ENCODE results near the gene DPY19L1.
"Not testable (repeated sequence)": the region's sequence is repeated elsewhere in the genome, so short reads cannot be mapped to it uniquely, and the experiment has no call there.

Gene DPY19L1

DNA sequence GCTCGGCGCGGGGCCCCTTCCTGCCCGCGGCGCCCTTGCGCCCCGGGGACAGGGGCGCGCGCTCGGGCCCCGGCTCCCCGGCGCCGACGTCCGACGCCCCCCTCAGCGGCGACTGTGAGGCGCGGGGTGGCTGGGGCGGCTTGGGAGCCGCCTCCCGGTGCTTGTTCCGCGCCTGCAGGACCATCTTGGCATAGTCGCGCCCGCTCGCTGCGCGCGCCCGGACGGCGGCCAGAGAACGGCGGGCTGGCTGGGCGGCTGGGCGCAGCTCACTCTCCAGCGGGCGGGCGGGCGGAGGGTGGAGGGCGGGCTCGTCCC, at the start of gene DPY19L1:
DPY19L1 (minus strand) TSS at position 275 of the 315 bp plus-strand sequence; CDS start at position 184, 91 bp downstream.
- Mint-ChIP-seq H3K4me3 (peak within 1 kb of the TSS; percentile 92), H3K36me3 (no peaks in the 10 kb centered on the region), H3K27ac (peak within 1 kb of the TSS; percentile 83), H3K27me3 (no peaks in the 10 kb centered on the region), H3K4me1 (peaks cover 29% of the 10 kb centered on the region), H3K9me3 (no peaks in the 10 kb centered on the region)

DNA sequence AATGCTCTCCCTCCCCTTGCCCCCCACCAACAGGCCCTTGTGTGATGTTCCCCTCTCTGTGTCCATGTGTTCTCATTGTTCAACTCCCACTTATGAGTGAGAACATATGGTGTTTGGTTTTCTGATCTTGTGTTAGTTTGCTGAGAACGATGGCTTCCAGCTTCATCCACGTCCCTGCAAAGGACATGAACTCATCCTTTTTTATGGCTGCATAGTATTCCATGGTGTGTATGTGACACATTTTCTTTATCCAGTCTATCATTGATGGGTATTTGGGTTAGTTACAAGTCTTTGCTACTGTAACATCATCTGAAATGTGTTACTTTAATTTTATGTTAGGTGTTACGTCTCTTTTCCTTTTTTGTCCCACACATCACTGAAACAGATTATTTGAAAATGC, 42.2 kb upstream of the DPY19L1 start:
- H3K4me1 Mint-ChIP-seq, H3K36me3 Mint-ChIP-seq, H3K27me3 Mint-ChIP-seq, H3K9me3 Mint-ChIP-seq, H3K4me3 Mint-ChIP-seq: not testable (repeated sequence)
- peak overlapping the region; percentile 15 for H3K27ac Mint-ChIP-seq

DNA sequence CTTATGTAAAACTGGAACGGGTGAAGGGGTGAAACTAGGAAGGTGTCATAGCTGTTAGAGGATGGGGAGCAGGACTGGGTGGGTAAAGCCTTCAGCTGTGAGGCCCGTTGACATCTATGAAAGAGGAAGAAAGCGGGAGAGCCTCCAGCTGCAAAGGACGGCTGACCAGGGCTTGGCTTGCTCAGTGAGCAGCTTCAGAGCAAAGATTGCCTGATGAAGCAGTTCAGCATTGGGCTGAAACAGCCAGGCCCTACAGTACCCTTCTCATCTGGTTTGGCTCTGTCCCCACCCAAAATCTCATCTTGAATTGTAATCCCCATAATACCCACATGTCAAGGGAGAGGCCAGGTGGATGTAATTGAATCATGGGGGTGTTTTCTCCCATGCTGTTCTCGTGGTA, 36.7 kb upstream of the DPY19L1 start:
- not testable (repeated sequence) for H3K4me3 Mint-ChIP-seq, H3K4me1 Mint-ChIP-seq, H3K36me3 Mint-ChIP-seq, H3K27ac Mint-ChIP-seq, H3K9me3 Mint-ChIP-seq
- peaks cover 21% of the 10 kb centered on the region for H3K27me3 Mint-ChIP-seq

DNA sequence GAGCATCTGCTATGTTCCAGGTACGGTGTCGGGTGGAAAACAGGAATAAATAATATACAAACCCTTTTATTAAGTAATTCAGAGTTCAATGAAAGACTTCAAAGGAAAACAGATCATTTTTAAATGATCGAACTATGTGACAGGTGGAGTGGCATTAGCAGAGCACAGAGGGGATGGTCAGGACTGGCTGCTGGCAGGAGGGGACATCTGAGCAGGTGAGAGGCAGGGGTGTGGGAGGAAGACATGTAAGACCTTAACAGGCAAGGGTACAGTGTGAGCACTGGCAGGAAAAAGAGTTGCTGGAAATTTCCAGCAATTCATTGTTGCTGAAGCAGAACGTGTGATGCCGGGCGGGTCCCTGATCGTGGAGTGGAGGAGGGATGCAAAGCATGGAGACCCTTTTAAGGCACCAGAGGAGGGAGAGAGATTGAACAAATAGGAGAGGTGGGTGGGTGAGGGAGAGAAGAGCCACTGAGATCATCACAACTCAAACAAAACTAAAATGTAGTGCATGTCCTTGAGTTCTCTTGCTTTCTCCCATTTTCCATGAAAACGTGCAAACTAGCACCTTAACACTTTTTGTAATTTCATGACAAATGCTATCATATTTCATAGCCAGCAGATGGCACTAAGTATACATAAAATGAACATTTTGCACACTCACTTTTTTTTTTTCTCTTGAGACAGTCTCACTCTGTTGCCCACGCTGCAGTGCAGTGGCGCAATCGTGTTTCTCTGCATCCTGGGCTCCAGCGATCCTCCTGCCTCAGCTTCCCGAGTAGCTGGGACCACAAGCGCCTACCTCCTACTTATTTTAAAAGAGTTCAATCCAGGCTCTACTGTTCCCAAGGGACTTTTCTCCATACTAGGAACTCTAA, 35.9 kb upstream of the DPY19L1 start:
- H3K27ac Mint-ChIP-seq, H3K9me3 Mint-ChIP-seq, H3K36me3 Mint-ChIP-seq, H3K4me1 Mint-ChIP-seq, H3K4me3 Mint-ChIP-seq: not testable (repeated sequence)
- H3K27me3 Mint-ChIP-seq = peaks cover 26% of the 10 kb centered on the region

DNA sequence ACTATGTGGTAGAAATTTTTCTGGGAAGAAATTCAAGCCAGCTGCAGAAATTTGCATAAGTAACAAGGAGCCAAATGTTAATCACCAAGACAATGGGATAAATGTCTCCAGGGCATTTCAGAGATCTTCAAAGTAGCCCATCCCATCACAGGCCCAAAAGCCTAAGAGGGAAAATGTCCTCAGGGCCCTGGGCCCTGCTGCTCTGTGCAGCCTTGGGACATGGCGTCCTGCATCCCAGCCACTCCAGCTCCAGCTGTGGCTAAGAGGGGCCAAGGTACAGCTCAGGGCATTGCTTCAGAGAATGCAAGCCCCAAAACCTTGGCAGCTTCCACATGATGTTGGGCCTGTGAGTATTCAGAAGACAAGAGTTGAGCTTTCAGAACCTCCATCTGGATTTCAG, 31.8 kb upstream of the DPY19L1 start:
- H3K4me1 Mint-ChIP-seq, H3K9me3 Mint-ChIP-seq, H3K27ac Mint-ChIP-seq, H3K4me3 Mint-ChIP-seq, H3K36me3 Mint-ChIP-seq: not testable (repeated sequence)
- H3K27me3 Mint-ChIP-seq = peaks cover 24% of the 10 kb centered on the region

DNA sequence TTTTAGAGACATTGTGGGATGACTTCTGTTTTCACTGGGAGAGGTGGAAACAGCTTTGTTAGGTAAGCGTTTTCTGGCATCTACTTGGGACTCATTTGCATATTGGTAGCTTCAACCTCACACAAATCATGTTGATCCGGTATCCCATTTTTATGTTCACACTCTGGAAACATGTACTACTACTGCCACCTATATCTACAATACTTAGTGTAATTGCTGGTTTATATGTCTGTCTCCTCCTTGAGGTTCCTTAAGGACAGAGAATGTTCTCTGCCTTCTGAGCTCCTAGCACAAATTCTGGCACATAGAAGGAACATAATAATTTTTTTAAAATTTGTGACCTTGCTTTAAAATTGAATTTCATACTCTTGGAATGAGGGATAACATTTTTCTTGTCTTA, 28.1 kb upstream of the DPY19L1 start:
- H3K27ac Mint-ChIP-seq, H3K36me3 Mint-ChIP-seq, H3K4me3 Mint-ChIP-seq, H3K9me3 Mint-ChIP-seq, H3K4me1 Mint-ChIP-seq: not testable (repeated sequence)
- H3K27me3 Mint-ChIP-seq = peaks cover 10% of the 10 kb centered on the region

DNA sequence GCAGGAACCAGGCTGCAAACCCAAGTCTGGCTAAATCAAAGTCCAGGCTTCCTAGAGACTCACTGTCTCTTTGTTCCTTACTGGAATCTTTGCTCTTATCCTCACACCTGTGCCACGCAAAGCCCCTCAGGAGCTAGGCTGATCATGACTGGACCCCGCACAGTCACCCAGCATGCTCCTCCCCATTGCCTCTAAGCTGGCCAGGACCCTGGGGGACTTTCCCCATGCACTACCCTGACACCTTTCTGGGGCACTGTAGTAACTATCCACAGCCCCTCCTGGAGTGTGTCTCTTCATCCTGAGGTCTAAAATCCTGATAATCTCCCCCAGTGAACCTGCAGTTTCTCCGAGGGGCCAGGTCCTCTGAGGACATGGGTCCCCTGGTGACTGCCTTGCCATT, 21.3 kb upstream of the DPY19L1 start:
- H3K27ac Mint-ChIP-seq, H3K4me3 Mint-ChIP-seq, H3K4me1 Mint-ChIP-seq, H3K9me3 Mint-ChIP-seq, H3K36me3 Mint-ChIP-seq, H3K27me3 Mint-ChIP-seq: not testable (repeated sequence)

DNA sequence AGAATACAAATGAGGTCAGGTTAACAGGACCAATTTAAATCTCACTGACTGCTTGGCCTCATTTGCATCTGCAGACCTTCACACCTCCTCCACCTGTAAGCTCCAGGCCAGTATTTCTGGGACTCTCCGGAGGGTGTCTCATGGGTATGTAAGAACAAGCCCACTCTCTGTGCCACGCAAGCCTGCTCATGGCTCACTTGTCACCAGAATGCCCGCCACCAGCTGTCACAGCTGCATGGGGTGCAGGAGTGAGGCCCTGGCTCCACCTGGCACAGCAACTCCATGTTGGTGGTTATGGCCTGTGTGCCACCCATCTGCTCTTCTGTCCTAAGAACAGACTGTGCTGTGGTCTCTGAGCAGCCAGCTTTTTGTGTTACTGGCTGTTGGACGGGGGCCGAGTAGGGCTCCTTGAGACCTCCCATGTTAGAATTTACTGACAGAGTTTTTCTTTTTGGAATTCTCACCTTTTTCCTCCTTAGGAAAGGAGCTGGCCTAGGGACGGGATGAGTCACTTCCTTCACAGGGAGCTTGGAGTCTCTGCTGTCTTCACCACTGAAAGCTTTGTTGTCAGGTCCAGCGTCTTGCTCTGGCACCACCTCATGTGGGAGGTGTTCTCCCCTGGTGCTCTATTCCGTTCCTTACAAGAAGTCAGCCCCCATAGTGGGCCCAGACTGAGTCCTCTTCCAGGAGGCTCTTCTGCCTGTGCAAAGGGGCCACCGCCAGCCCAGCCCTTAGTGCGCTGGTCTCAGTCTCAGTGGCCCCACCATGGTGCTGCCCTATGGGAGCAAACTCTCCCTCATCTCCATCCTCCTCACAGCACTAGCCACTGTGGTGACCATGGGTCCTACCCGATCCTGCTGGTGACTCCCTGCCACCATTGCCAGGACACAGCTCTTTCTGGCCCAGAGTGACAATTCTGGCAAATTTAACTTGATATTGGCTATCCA, 20.5 kb upstream of the DPY19L1 start:
- not testable (repeated sequence) for H3K36me3 Mint-ChIP-seq, H3K27me3 Mint-ChIP-seq, H3K4me3 Mint-ChIP-seq, H3K27ac Mint-ChIP-seq, H3K9me3 Mint-ChIP-seq, H3K4me1 Mint-ChIP-seq

DNA sequence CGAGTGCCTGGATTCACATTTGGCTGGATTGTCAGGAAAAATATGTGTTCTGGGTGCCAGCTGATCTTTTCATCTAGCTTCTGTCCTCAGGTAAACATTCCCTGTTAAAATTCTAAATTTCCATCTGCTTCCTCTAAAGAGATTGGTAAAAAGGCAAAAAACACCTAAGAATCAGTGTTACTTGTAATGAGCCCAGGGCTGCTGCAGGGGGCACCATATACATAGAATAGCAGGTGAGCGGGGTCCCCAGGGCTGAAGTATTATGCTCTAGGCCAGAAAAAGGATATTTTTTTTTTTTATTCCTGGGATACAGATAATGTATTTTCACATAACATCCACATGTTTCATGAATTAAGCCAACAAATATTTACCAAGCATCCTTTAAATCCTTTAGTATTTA, 18.4 kb upstream of the DPY19L1 start:
- H3K27me3 Mint-ChIP-seq, H3K4me1 Mint-ChIP-seq, H3K27ac Mint-ChIP-seq, H3K9me3 Mint-ChIP-seq, H3K4me3 Mint-ChIP-seq, H3K36me3 Mint-ChIP-seq: not testable (repeated sequence)

DNA sequence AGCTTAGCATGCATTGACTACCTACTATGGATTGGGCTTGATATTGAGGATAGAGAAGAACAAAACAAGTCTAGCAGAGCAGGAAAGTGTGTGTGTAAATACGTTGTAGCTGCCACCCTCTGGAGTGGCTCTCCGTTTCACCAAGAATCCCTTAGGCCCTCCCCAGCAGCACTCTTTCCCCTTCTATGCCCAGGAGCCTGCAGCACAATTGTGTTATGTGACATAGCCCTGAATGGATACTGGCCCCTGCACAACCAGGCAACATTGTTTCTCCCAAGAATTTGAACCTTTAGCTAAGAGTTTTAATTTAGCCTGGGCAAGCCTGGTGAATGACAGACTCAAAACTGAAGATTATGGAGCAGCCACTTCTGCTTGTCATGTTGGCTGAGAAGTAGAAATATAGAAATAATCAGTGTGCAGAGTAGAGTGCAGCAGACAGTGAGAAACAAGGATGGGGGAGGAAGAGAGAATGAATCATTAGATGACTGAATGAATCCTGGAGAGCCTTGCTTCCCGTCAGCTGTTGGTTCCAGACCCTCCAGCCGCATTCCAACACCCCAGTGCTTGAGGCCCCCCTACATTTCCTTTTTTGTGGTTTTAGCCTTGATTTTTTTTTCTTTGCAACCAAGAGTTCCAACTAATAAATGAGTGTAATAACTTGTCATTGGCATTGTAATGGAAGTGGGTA, 16.3 kb upstream of the DPY19L1 start:
- not testable (repeated sequence) for H3K4me3 Mint-ChIP-seq, H3K4me1 Mint-ChIP-seq, H3K27me3 Mint-ChIP-seq, H3K27ac Mint-ChIP-seq, H3K9me3 Mint-ChIP-seq, H3K36me3 Mint-ChIP-seq

DNA sequence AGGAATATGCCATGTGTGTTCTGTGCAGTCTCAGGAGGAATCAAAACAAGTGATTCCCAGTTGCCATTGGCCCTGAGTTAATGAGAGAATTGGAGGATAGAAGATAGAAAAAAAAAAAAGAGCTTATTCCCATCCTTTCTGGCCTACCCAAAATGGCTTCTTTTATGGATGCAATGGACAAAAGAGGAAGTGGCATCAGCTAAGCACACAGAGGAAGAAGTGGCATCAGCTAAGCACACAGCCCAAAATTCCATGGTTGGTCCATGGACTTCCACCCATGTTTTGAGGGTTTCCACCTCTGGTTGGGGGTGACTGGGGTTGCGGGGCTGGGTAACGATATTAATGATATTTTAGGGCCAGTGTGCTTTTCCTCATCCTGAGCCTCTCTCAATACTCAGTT, 11.1 kb upstream of the DPY19L1 start:
- H3K4me1 Mint-ChIP-seq, H3K4me3 Mint-ChIP-seq, H3K27ac Mint-ChIP-seq, H3K27me3 Mint-ChIP-seq, H3K36me3 Mint-ChIP-seq, H3K9me3 Mint-ChIP-seq: not testable (repeated sequence)

DNA sequence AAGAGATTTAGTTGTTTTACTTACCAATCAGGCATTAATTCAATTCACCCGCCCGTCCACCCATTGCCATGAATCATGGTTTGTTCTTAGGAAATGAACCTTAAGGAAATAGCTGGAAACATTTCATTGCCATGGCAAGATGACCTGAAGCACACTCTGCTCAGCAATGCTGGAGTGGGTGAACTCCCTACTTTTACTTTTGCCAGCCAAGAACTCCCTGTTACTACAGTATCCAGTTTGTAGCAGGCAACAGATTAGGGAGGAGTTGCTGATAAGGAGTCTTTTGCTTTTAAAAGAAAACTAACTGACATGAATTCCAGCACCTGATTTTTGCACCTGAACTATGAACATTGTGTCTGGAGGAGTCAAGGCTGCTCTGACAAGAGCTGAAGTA, 10.6 kb upstream of the DPY19L1 start:
- not testable (repeated sequence) for H3K4me3 Mint-ChIP-seq, H3K36me3 Mint-ChIP-seq, H3K4me1 Mint-ChIP-seq, H3K27me3 Mint-ChIP-seq, H3K9me3 Mint-ChIP-seq, H3K27ac Mint-ChIP-seq

DNA sequence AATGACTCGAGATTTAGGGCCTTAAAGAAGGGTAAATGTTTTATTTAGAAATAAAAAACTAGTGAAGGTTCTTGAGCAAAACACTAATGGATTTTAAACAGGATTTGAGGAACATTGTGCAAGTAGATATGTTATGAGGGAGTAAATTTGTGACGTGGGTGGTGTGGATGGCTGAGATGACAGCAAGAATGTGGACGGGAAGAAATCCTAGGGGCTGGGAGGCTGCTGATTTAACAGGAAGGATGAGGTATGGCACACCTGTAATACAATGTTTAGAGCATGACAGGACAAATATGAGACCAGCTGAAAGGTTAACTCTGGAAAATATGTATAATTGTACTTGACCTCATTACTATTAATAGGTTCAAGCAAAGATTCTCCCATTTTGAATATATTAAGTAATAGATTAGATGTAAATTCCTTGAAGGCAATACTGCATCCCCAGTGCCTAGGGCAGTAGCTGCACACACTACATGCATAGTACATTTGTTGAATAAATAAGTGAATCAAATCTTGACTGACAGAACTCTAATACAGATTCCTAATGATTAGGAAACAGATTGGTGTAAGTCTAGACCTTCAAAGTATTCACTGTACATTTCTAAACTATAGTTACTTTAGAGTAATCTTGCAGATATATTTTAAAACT, 10.1 kb upstream of the DPY19L1 start:
- not testable (repeated sequence) for H3K36me3 Mint-ChIP-seq, H3K4me1 Mint-ChIP-seq, H3K27me3 Mint-ChIP-seq, H3K4me3 Mint-ChIP-seq, H3K9me3 Mint-ChIP-seq, H3K27ac Mint-ChIP-seq

DNA sequence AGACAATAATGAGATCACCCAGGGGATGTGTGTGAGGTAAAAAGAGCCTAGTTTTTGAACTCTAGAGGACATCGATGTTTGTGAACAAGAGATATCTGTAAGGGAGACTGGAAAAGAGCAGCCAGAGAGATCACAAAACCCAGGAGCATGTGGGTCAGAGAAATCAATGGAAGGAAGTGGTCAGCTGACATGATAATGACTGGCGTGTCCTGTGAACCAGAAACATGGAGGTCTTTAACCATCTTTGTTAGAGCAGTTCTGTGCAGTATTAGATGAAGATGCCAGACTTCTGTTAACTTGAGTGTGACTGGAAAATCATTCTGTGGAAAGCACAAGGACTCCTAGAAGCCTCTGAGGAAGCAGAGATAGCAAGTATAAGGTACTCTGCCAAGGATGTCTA, 6.0 kb upstream of the DPY19L1 start:
- H3K4me1 Mint-ChIP-seq, H3K9me3 Mint-ChIP-seq, H3K27ac Mint-ChIP-seq, H3K36me3 Mint-ChIP-seq, H3K4me3 Mint-ChIP-seq, H3K27me3 Mint-ChIP-seq: not testable (repeated sequence)

DNA sequence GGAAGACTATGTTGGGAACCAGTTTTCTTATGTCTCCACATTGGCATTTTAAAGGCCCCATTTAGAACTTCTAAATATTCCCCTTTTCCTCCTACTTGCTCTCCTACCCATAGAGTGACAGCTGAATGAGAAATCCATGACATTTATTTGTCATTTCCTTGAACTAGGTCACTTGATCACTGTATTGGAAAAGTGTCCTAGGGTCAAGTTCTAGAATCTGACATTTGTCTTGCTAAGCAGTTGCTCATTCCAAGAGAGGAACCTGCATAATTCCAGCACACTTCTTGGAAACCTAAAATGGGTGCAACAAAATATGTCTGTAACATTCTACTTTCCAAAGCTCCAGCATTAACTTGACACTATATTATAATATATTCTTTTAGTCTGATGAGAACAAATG, 3.6 kb upstream of the DPY19L1 start:
- H3K9me3 Mint-ChIP-seq = no peaks in the 10 kb centered on the region
- peaks cover 16% of the 10 kb centered on the region for H3K4me1 Mint-ChIP-seq
- no peak overlapping the region for H3K27ac Mint-ChIP-seq
- H3K27me3 Mint-ChIP-seq = no peaks in the 10 kb centered on the region
- no peak overlapping the region for H3K4me3 Mint-ChIP-seq
- no peaks in the 10 kb centered on the region for H3K36me3 Mint-ChIP-seq

DNA sequence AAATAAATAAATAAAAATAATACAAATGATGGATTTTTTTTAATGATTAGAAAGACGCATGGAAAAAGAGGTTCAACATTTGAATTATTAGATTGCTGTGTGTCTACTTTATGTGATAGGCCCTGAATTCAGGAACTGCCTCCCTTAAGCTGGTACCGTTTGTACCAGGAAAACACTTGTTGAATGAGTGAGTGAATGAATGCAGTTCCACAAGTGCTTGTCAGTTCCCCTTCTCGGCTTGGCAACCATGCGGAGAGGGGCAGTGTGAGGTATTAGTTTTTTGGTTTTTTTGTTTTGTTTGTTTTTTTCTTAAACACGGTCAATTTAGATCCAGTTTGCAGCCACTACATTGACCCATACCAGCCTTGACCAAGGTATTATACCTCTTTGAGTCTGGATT, 2.1 kb upstream of the DPY19L1 start:
- Mint-ChIP-seq H3K27me3 (no peaks in the 10 kb centered on the region), H3K4me3 (no peak overlapping the region), H3K36me3 (no peaks in the 10 kb centered on the region), H3K27ac (no peak overlapping the region), H3K9me3 (no peaks in the 10 kb centered on the region), H3K4me1 (peaks cover 29% of the 10 kb centered on the region)
